Measurements from ENCODE around the gene EGFR.

DNA sequence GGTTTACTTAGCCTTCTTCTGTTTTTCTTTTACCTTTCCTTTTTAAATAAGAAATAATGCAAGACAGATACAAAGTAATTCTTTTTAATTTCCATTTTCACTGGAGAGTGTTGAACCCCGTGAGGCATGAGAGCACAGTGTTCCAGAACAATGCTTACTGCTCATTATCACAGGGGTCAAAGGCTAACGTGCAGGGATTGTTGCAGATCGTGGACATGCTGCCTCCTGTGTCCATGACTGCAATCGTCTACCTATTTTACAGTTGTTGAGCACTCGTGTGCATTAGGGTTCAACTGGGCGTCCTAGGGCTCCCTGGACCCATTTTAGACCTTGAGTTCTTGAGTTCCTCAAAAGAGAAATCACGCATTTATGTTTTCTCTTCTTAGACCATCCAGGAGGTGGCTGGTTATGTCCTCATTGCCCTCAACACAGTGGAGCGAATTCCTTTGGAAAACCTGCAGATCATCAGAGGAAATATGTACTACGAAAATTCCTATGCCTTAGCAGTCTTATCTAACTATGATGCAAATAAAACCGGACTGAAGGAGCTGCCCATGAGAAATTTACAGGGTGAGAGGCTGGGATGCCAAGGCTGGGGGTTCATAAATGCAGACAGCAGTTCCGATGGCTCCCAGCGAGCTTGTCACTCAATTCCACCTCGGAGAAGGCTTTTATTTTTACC is 124.2 kb downstream of the EGFR start:
- TF ChIP-seq EZH2 (IDR thresholded peaks at IDR 0.05; ENCODE audit: low read length, unreplicated experiment): no peak
- TF ChIP-seq, protein P1, sequence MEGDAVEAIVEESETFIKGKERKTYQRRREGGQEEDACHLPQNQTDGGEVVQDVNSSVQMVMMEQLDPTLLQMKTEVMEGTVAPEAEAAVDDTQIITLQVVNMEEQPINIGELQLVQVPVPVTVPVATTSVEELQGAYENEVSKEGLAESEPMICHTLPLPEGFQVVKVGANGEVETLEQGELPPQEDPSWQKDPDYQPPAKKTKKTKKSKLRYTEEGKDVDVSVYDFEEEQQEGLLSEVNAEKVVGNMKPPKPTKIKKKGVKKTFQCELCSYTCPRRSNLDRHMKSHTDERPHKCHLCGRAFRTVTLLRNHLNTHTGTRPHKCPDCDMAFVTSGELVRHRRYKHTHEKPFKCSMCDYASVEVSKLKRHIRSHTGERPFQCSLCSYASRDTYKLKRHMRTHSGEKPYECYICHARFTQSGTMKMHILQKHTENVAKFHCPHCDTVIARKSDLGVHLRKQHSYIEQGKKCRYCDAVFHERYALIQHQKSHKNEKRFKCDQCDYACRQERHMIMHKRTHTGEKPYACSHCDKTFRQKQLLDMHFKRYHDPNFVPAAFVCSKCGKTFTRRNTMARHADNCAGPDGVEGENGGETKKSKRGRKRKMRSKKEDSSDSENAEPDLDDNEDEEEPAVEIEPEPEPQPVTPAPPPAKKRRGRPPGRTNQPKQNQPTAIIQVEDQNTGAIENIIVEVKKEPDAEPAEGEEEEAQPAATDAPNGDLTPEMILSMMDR (conservative IDR thresholded peaks at IDR 0.05; ENCODE audit: low read depth, low read length): no peak
